C4-2B (cell line): Measurements from ENCODE around the gene EVA1B.

ENCODE experiments used
- ZFX ChIP-seq: fragments of 450-650 bp; IDR thresholded peaks from 2 replicates; pipeline ENCODE4 v1.6.1; 2017
- TF ChIP-seq, protein P1 (sequence below): fragments of 450-650 bp; conservative IDR thresholded peaks from 2 replicates; pipeline ENCODE4 v1.5.1; 2017; ENCODE audit warnings: mild to moderate bottlenecking

DNA sequence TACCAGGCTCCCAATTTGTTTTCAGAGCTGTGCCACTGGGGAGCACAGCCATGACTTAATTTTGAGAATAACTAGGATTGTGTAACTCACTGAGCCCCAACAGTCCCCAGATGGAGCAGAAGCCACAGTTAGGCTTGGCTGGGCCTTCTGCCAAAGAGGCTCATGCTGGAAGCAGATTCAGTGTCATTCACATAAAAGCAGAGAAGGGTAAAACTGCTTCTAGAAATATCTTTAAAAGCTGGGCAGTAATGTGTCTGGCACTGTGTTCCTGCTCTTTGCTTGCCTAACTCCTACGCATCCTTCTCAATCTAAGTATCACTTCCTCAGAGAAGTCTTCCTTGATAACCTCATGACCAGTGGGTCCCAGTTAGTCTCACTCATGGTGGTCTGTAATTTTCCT lies 41.9 kb upstream of the EVA1B start:
- TF ChIP-seq, protein P1, sequence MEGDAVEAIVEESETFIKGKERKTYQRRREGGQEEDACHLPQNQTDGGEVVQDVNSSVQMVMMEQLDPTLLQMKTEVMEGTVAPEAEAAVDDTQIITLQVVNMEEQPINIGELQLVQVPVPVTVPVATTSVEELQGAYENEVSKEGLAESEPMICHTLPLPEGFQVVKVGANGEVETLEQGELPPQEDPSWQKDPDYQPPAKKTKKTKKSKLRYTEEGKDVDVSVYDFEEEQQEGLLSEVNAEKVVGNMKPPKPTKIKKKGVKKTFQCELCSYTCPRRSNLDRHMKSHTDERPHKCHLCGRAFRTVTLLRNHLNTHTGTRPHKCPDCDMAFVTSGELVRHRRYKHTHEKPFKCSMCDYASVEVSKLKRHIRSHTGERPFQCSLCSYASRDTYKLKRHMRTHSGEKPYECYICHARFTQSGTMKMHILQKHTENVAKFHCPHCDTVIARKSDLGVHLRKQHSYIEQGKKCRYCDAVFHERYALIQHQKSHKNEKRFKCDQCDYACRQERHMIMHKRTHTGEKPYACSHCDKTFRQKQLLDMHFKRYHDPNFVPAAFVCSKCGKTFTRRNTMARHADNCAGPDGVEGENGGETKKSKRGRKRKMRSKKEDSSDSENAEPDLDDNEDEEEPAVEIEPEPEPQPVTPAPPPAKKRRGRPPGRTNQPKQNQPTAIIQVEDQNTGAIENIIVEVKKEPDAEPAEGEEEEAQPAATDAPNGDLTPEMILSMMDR, result no peak
- TF ChIP-seq ZFX, result no peak
